OCI-LY3 (cell line): ENCODE measurements around the gene MSN.

ENCODE experiments used
- EZH2phosphoT487 ChIP-seq: fragments of 200-600 bp; shearing (Covaris generic); IDR thresholded peaks from 2 replicates; pipeline ENCODE4 v1.6.1; 2018; ENCODE audit warnings: antibody characterized with exemption, mixed run types, low read depth
- TF ChIP-seq, protein P1 (sequence below): fragments of 200-600, 300-600 bp; sonication (generic); IDR thresholded peaks from 2 replicates; pipeline ENCODE4 v1.5.1; 2014; ENCODE audit warnings: antibody characterized with exemption, low read length, low read depth

GRCh38 chrX:65696613-65697012 is 29.2 kb downstream of the MSN start:
- TF ChIP-seq, protein P1, sequence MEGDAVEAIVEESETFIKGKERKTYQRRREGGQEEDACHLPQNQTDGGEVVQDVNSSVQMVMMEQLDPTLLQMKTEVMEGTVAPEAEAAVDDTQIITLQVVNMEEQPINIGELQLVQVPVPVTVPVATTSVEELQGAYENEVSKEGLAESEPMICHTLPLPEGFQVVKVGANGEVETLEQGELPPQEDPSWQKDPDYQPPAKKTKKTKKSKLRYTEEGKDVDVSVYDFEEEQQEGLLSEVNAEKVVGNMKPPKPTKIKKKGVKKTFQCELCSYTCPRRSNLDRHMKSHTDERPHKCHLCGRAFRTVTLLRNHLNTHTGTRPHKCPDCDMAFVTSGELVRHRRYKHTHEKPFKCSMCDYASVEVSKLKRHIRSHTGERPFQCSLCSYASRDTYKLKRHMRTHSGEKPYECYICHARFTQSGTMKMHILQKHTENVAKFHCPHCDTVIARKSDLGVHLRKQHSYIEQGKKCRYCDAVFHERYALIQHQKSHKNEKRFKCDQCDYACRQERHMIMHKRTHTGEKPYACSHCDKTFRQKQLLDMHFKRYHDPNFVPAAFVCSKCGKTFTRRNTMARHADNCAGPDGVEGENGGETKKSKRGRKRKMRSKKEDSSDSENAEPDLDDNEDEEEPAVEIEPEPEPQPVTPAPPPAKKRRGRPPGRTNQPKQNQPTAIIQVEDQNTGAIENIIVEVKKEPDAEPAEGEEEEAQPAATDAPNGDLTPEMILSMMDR = no peak
- TF ChIP-seq EZH2phosphoT487 = no peak
